ENCODE data around the gene ZGRF1.
"Not testable (repeated sequence)": the region's sequence is repeated elsewhere in the genome, so short reads cannot be mapped to it uniquely, and the experiment has no call there.

The ZGRF1 gene

GRCh38 chr4:112536123-112536522, 100.6 kb downstream of the ZGRF1 start:
- DNase-seq (ENCODE audit: low read depth), result no peak
- no peak for TF ChIP-seq CTCF (conservative IDR thresholded peaks at IDR 0.05; ENCODE audit: low read depth, low read length)
- H3K4me3 ChIP-seq (ENCODE audit: low read depth, low read length), result no peak overlapping the region

- TF ChIP-seq CTCF (conservative IDR thresholded peaks at IDR 0.05; ENCODE audit: low read depth, low read length), result no peak
- no peak overlapping the region for H3K4me3 ChIP-seq (ENCODE audit: low read depth, low read length)
Observed at GRCh38 chr4:112532267-112532666, 104.4 kb downstream of the ZGRF1 start.

GRCh38 chr4:112531146-112531545, 105.6 kb downstream of the ZGRF1 start:
- TF ChIP-seq CTCF (conservative IDR thresholded peaks at IDR 0.05; ENCODE audit: low read depth, low read length), result no peak
- no peak overlapping the region for H3K4me3 ChIP-seq (ENCODE audit: low read depth, low read length)
- DNase-seq (ENCODE audit: low read depth), result no peak

More at GRCh38 chr4:112532267-112532666, 104.4 kb downstream of the ZGRF1 start:
- no peak for DNase-seq (ENCODE audit: low read depth)

GRCh38 chr4:112526061-112526460, 110.6 kb downstream of the ZGRF1 start:
- DNase-seq (ENCODE audit: low read depth), result no peak

GRCh38 chr4:112523764-112524505, 112.8 kb downstream of the ZGRF1 start:
- DNase-seq (ENCODE audit: low read depth), result no peak
- TF ChIP-seq CTCF (conservative IDR thresholded peaks at IDR 0.05; ENCODE audit: low read depth, low read length), result peak; percentile 54

More at GRCh38 chr4:112526061-112526460, 110.6 kb downstream of the ZGRF1 start:
- TF ChIP-seq CTCF (conservative IDR thresholded peaks at IDR 0.05; ENCODE audit: low read depth, low read length), result no peak
- no peak overlapping the region for H3K4me3 ChIP-seq (ENCODE audit: low read depth, low read length)

GRCh38 chr4:112523008-112523721, 113.5 kb downstream of the ZGRF1 start:
- TF ChIP-seq CTCF (conservative IDR thresholded peaks at IDR 0.05; ENCODE audit: low read depth, low read length), result peak; percentile 20
- peak; percentile 43 for DNase-seq (ENCODE audit: low read depth)
- peak overlapping the region; percentile 34 for H3K4me3 ChIP-seq (ENCODE audit: low read depth, low read length)

More at GRCh38 chr4:112523764-112524505, 112.8 kb downstream of the ZGRF1 start:
- H3K4me3 ChIP-seq (ENCODE audit: low read depth, low read length), result peak overlapping the region; percentile 34

- DNase-seq (ENCODE audit: low read depth); H3K4me3 ChIP-seq (ENCODE audit: low read depth, low read length): not testable (repeated sequence)
Observed at GRCh38 chr4:112522431-112522830, 114.3 kb downstream of the ZGRF1 start.
